GM18870 (cell line): ENCODE results near the gene FANCD2.
"Not testable (repeated sequence)": the region's sequence is repeated elsewhere in the genome, so short reads cannot be mapped to it uniquely, and the experiment has no call there.

Experiments used
- ATAC-seq: cut with Tn5 transposase; IDR thresholded peaks from one replicate; pipeline ENCODE4 v1.9.1; 2021; ENCODE audit warnings: moderate library complexity; ENCODE audit not compliant: unreplicated experiment

FANCD2 gene

GRCh38 chr3:10026084-10026890 is at the start of gene FANCD2:
TSS of gene FANCD2 (plus strand) at chr3:10026437. CDS start at chr3:10028658, 2,221 bp downstream.
- ATAC-seq: peak; percentile 59

- no peak for ATAC-seq
Observed at GRCh38 chr3:9976721-9977709, 49.2 kb upstream of the FANCD2 start.

GRCh38 chr3:9978710-9979305 is 47.4 kb upstream of the FANCD2 start:
- no peak for ATAC-seq

GRCh38 chr3:9980251-9980650 is 46.0 kb upstream of the FANCD2 start:
- no peak for ATAC-seq

- ATAC-seq: peak; percentile 23
Observed at GRCh38 chr3:9986230-9986725, 40.0 kb upstream of the FANCD2 start.

- ATAC-seq: no peak
Observed at GRCh38 chr3:9994086-9994844, 32.0 kb upstream of the FANCD2 start.

- ATAC-seq: no peak
Observed at GRCh38 chr3:10000686-10001085, 25.6 kb upstream of the FANCD2 start.

GRCh38 chr3:10002951-10003350 is 23.3 kb upstream of the FANCD2 start:
- ATAC-seq: no peak

GRCh38 chr3:10004506-10004905 is 21.7 kb upstream of the FANCD2 start:
- no peak for ATAC-seq

GRCh38 chr3:10004960-10005564 is 21.2 kb upstream of the FANCD2 start:
- no peak for ATAC-seq

DNA sequence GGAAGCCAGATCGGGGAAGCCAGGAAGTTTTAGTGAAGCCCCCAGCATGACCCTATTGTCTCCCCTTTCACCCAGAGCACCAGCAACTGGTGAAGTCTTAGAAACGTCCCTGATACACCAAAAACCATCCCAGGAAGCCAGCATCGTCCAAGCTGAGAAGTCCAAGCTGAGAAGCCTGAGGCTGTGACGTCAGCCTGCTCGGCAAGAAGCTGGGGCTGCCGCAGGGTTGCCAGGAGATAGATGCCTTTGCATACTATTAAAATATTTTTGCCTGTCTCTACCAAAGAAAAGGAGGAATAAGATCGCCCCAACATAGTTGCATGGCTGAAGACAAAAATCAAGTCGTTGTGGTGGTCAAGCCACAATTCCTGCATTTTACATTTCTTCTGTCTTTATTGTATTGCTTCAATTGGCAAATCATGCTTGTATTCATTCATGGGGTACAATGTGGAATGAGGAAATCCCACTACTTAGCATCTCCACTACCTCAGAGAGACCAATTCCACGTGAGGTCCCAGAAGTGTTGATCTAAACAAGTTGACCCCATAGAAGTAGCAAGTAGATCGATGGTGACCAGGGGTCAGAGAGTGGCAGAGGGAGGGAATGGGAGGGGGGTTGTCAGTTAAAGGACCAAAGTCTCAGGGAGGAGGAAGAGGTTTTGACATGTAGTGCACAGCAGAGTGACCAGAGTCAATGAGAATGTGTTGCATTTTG is 20.0 kb upstream of the FANCD2 start:
- ATAC-seq: no peak

DNA sequence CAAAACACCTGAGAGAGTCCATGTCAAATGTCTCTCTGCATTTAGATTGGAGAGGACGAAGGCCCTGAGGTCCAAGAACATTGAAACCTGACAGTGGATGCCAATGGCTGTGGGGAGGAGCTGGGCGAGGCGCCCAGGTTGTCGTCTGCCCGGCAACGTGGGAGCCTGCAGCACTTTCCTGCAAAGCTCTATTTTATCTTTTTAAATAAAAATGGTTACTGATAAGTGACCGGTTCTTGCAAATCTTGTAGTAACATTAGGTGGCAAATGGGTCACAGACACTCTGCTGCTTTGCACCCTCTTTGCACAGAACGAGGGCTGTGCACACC is 19.5 kb upstream of the FANCD2 start:
- ATAC-seq: no peak

GRCh38 chr3:10007126-10007782 is 19.0 kb upstream of the FANCD2 start:
- ATAC-seq: no peak

DNA sequence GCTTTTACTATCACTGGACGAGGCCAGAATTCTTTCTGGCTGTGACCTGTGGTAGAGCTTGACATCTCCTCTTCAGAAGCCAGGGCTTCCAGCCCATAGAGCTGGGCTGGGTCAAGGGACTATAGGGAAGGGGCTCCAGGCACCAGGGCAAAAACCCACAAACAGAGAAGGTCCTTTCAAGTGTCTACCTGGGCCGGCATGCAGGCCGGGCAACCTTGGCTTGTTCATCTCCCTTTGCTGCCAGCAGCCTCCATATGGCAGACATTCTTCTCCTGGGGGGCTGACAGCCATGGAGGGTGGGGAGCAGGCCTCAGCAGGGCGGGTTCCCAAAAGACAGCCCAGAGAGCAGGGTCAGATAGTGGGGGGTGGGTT is 18.0 kb upstream of the FANCD2 start:
- not testable (repeated sequence) for ATAC-seq

- no peak for ATAC-seq
Observed at GRCh38 chr3:10008588-10009344, 17.5 kb upstream of the FANCD2 start.

DNA sequence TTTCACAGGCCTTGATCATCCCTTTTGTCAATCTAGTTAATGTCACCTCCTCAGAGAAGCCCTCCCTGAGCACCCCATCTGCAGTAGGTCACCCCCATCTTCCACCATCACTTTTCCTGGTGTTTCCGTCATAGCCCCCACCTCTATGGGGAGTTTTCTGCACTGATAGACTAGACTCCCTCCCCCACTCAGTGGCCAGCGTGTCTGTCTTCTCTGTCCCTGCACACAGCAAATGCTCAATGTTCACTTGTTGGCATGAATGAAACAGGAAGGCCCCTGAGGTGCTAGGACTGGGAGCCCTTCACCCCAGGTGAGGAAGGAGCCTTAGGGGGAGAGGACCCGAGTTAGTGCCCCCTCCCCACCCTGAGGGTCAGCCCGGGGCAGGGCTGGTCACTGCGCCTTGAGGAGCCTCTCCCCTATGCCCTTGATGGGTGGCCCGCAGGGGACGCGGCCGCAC is 15.8 kb upstream of the FANCD2 start:
- no peak for ATAC-seq

- peak; percentile 53 for ATAC-seq
Observed at GRCh38 chr3:10010878-10011465, 15.3 kb upstream of the FANCD2 start.

DNA sequence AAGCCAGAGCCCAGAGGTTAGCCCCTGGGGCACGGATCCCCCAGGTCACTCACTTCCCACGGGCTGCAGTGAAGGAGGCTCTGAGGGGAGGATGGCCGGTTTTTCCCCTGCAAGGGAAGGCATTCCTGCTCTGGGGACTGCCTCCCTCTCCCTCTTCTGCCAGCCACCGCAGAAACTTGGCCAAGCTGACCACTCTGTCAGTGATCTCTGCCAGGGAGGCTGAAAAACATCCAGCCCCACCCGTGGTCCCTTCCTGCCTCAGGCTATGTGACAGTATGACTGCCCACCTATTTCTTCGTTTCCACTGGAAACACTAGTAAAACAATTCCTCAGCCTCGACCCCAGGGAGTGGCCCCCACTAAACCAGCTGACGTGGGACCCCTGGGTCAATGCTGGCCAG is 14.6 kb upstream of the FANCD2 start:
- ATAC-seq: no peak
